HG02623 (cell line): Measurements from ENCODE around the gene MRPL12.
"Not testable (repeated sequence)": the region's sequence is repeated elsewhere in the genome, so short reads cannot be mapped to it uniquely, and the experiment has no call there.

Experiments used
- ATAC-seq: cut with Tn5 transposase; IDR thresholded peaks from one replicate; pipeline ENCODE4 v1.9.1; 2021; ENCODE audit warnings: moderate library complexity; ENCODE audit not compliant: unreplicated experiment

Gene MRPL12

GRCh38 chr17:81737947-81738800 is 35.0 kb downstream of the MRPL12 start:
- ATAC-seq, result no peak

DNA sequence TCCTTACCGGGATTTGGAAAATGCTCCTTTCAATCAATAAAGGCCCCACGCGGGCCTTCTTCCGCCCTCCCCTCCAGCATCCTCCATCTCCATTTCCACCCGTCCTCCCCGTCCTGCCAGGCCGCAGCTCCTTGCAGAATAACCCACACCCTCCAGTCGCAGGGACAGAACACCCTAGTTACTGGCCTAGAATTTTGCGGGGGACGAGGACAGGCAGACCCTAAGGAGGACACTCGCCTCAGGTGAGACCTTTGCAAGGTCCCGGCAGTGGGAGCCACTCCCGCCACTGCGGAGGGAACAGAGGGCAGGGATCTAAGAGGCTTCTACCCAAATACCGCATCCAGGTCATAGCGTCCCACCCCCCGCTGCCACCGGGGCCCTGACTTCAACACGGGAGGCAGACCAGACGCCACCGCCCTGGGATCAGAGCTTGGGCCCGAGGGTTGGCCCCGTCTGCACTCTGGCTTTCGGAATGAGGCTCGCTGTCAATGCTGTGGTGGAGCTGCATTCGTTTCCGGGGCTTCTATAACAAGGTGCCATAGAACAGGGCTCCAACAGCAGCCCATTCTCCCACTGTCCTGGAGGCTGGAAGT is 35.7 kb downstream of the MRPL12 start:
- no peak for ATAC-seq

GRCh38 chr17:81739593-81739992 is 36.4 kb downstream of the MRPL12 start:
- not testable (repeated sequence) for ATAC-seq

- no peak for ATAC-seq
Observed at GRCh38 chr17:81740395-81740961, 37.3 kb downstream of the MRPL12 start.

- ATAC-seq, result no peak
Observed at GRCh38 chr17:81741049-81741593, 38.0 kb downstream of the MRPL12 start.

DNA sequence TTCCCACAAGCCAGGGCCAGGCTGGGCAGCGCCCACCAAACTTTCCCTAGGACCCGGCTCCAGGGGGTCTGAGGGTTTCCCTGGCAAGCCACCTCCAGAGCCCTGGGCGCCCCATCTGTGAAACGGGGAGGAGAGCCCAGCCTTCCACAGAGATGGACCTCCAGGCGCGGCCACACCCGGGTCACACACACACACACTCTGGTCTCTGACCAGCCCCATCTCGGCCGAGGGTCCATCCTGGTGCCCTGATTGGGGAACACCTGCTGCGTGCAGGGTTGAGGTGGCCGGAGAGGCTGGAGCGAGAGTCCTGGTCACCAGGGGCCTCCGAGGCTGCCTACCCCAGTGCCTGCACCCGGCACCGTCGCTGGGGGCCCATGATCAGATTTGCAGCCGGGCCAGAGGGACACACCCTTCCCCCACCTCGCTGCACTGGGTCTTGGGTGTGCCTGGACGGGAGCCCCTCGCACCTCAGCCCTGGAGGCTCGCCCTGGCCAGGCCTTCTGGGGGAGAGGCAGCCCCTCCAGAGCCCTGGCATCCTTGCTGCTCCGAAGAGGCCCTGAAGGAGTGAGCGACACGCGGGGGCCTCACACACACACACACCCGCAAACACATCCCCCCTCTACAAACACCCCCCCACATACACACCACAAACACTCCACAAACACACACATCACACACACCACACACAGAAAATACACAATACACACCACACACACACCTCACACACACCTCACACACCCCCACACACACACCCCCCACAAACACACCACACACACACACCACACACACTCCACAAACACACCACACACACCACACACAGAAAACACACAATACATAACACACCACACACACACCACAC is 38.7 kb downstream of the MRPL12 start:
- ATAC-seq, result no peak
